CD4-positive, alpha-beta T cell treated with Interferon alpha-2 for 1 hour (primary cell): ENCODE data around the gene SCGB1A1.

Source experiments
- DNase-seq, 2 donors: peaks; one replicate each; pipeline ENCODE4 v3.0.0-alpha.2; 2020 to 2022

Gene SCGB1A1

DNA sequence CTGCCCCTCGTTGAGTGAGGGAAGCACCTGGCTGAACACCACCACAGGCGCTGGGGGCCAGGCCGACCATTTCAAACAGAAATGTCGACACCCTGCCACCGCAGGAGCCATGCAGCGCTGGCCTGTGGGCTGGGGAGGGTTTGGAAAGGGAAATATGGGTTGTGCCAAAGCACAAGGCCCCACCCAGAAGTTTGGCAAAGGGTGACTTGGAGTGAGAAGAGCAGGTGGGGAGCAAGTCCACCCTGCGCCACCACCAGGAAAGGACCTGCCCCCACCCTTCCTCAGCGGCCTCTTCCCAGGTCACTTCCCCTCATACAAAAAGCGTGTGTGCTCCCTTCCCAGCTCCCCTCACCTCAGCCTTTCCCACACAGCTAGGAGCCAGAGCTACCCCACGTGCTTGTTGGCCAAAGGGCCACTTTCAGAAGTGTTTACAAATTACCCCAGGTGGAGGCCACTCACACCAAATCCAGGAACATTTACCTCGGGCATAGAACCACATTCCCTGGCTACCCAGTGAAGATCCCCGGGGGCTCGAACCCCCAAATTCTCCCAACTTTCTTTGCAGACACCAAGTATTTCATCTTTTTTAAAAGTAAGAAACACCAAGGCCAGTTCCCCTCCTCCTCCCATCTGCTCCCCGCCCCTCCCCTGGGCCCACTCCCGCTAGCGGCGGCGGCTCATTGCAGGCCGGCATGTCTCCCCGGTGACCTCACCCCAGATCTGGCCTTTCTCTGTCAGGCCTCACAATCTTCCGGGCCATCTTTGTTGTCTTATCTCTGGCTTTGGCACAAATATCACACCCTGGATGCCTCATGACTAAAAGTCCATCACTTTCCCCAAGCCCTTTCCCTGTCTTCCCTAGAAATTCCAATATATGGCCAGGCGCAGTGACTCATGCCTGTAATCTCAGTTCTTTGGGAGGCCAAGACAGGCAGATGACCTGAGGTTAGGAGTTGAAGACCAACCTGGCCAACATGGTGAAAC, 20.5 kb upstream of the SCGB1A1 start:
- no peak for DNase-seq

DNA sequence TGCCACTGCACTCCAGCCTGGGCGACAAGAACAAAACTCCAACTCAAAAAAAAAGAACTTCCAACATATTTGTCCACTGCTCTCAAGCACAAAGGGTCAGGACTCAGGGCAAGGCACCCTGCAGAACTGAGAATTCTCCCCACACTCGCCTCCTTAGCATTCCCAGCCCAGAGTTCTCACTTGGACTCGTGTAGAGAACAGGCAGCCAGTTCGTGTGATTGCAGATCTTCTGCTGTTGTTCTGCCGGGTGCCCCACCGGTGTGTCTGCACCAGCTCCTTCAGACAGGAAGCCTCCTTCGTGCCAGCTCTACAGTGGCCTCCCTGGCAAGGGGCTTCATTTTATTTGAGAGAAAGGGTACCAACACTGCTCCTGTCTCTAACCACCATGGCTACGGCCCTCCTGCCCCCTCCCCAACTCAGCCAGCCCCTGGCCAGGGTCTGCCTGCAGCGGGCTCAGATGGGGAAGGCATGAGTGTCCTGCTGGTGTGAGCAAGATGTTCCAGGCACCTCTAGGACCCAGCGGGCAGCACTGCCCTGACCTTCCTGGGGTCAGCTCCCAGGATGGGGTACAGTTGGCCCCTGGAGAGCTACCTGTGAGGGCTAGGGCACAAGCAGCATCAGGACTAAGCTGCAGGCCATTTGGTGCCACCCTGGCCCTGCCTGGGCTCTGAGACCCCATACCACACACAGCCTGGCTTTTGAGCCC, 19.5 kb upstream of the SCGB1A1 start:
- DNase-seq = no peak

DNA sequence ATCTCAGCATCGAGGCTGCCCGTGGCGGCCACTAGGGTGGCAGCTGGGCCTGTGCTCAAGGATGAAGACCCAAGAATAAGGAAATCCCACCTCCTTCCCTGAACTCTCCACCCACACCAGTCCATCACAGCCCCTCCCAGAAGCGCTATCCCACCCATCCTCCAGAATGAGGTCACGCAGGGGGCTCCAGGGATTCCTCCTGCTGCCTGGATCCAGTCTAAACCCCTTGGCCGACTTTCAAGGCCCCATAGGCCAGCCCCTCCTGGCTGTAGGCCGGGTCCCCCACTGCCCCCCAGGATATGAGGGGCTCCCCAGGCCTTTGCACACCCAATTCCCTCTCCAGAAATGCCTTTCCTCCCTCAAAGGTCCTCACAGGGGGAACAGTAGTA, 19.0 kb upstream of the SCGB1A1 start:
- DNase-seq = no peak

DNA sequence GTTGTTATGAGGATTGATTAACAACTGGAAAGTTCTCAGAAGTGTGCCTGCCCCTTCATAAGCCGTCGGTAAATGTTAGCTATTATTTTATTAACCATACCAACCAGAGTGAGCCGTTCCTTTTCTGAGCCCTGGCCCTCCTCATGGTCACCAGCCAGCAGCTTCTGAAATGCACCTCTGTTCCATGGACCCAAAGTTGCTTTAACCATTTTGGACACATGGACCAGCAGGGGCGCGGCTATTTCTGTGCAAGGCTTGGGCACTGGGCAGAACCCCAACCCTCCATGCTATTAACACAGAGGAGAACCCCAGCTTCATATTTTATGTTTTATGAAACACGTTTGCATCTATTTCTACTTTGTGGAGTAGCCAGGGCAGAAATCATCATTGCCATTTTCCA, 18.6 kb upstream of the SCGB1A1 start:
- no peak for DNase-seq

DNA sequence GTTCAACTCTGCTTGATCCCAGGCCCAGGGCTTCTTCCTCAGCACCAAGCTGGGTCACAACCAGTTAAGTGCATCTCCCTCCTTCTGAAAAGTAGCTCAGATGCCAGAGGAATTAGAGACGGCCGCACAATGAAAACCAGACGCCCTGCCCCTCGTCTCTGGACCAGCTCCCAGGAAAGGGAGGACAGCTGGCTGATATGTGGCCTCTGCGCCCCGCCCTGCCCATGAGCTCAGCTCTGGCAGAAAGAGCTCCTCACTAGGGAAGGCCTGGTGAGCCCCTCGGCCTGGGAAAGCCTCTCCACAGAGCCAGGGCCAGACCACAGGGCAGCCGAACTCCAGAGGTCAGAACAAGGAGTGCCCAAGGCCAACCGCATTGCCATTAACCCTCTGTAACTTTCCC, 18.1 kb upstream of the SCGB1A1 start:
- no peak for DNase-seq

DNA sequence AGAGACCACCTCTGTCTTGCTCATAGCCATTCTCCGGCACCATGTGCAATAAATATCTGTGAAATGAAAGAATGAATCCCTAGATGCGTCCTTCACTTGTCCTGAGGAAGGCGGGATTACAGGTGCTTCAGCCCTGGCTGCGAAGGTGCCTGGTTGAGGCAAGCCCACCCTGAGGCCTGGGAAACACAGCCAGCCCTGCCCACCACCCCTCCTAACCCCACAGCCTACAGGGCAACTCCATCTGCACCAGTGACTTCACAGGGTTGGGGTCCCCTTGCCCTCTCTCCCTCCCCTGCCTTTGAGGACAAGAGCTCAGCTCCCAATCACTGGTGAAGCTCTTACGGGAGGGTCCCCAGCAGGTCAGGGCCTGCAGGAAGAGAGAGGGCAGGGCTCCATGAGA, 17.5 kb upstream of the SCGB1A1 start:
- no peak for DNase-seq

DNA sequence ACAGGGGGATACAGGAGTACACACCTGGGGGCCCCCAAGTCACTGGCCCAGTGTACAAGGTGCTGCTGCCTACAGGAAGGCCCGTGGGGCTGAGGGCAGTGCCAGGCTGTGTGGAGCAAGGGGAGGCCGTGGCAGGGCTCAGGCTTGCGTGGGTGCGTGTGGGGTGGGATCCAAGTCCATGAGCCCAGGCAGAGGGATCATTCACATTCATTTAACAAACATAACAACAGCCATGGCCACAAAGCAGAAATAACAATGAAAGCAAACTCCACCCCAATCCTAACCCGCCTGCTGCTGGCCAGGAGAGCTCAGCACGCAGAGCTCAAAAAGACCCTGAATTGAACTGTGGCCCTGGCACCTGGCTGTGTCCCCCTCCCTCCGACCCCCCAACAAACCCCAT, 17.0 kb upstream of the SCGB1A1 start:
- DNase-seq = no peak

DNA sequence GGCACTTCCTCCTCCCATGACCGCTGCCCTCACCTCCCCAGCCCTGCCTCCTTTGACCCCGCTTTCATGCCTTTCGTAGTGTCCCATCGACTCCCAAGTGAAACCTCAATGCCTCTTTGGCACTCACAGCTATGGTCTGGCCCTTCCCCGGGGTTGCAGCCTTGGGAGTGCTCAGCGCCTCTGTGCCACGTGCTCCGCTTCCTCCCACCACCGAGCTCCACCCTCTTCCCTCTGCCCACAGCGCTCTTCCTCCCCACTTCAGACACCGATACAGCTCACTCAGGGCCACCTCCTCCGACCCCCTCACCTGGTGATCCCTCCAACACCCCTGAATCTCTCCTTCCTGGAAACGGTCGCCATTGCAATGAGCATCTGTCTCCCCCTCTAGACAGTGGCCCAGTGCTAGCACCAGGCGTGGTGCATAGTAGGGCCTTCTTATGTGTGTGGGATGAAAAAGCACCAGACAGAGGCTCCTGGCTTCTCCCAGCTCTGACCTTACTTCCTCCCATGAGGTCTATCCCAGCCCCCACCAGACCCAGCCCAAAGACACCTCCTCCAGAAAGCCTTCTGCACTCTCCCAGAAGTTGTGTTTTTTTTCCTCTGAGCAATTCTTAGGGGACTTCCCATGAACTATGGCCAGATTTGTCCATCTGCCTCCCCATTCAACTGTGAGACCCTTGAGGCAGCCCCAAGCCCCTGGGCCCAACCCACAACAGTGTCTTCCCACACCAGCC, 16.4 kb upstream of the SCGB1A1 start:
- peak; percentile 42 to 65 for DNase-seq

DNA sequence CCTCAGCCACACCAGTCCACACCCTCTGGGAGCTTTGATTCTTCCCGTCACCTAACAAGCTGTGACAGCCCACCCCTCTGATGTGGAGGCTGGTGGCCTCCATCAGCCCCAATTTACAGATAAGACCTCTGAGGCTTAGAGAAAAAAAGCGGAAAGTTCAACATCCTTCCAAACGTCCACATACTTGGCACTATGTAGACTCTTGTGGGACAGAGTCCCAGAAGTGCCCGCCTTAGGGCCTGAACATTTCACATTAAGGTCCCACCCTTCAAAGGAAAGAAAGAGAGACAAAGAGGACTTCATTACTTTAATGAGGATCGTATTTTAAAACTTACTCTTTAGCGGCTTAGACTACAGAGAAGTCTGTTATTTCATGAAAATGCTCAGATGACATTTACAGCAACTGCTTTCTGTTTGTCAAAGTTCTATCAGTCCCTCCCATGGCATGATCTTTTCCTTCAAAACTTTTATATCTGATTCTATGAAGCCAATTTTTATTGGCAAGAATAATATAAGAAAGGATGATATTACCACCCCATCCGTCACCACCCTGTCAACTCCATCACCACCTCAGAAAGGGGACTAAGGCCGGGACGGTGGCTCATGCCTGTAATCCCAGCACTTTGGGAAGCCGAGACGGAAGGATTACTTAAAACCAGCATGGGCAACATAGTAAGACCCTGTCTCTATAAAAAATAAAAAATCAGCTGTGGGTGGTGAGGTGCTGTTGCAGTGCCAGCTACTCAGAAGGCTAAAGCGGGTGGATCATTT, 15.7 kb upstream of the SCGB1A1 start:
- DNase-seq = no peak

DNA sequence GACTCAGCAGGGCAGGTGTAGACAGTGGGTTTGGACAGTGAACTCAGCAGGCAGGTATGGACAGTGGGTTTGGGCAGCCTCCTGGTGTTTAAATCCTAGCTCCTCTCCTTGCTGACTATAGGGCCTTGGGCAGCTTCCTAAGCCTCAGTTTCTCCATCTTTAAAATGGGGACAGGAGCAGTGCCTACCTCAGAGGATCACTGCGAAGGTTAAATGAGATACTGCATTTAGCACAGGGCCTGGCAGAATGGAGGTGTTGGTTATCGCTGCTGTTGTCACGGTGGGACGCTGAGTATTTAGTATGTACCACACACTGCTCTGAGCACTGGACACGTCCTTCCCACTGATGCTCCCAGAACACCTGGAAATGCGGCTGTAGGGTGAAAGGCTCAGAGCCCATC, 14.4 kb upstream of the SCGB1A1 start:
- no peak for DNase-seq

DNA sequence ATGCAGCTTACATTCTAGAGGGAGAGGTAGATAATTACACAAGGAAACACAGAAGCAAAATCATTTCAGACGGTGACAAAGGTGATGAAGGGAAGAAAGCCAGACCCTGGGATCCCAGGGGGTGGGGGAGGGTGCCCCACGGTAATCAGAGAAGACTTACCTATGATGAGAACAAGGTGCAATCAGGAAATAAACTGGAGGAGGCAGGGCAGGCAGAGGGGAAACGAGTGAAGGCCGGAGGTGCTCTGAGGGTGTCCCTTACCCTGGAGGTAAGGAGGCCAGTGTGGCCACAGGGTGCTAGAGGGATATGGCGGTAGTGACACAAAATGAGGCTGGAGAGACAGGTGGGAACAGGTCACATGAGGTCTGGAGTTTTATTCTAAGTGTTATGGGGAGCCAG, 13.9 kb upstream of the SCGB1A1 start:
- DNase-seq = no peak

DNA sequence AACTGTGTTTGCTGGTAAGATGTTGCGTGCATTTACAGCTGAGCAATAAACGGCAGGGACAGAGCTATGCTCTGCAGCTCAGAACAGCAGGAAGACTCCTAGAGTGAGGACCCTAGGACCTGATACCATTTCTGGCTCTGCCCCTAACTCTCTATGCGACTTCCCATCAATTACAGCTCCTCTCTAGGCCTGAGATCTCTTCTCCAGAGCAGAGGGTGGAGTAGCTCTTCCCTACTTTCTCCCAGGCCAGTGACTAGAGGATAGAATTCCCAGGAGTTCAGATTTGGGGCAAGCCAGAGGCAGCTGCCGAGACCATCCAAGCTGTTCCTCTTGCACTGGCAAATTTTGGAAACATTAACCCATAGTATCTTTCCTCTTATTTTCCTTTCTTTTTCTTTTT, 12.8 kb upstream of the SCGB1A1 start:
- DNase-seq = no peak

DNA sequence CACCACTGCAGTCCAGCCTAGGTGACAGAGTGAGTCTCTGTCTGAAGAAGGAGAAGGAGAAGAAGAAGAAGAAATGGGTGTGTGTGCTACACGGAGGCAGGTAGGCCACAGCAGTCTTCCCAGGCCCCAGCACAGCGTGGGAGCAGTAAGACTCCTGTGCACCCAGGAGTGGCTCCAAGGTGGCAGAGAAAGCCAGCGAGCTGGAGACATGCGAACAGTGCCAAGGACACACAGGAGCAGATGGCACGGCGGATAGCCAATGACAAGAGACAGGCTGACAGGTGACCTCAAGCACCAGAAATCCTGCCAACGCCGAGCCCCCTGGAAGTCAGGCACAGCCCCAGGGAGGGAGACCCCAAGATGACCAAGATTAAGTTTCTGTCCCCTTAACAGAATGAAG, 9.0 kb upstream of the SCGB1A1 start:
- no peak for DNase-seq

DNA sequence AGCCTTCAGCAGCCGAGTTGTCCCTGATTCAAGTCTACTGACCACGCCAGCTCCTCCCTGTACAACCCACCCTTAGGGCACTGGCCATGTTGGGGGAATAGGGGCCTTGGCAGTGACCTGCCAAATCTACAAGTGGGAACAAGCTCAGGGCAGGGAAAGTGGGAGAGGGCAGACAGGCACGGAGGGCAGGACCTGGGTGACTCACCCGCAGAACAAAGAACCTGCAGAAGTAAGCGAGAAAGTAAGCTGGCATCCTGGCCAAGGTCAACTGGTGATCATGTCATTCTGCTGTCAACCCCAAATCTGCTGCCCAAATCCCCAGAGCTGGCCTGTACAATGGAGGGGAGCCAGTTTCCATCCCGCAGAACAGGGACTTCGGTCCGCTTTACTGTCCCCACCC, 7.9 kb upstream of the SCGB1A1 start:
- no peak for DNase-seq

DNA sequence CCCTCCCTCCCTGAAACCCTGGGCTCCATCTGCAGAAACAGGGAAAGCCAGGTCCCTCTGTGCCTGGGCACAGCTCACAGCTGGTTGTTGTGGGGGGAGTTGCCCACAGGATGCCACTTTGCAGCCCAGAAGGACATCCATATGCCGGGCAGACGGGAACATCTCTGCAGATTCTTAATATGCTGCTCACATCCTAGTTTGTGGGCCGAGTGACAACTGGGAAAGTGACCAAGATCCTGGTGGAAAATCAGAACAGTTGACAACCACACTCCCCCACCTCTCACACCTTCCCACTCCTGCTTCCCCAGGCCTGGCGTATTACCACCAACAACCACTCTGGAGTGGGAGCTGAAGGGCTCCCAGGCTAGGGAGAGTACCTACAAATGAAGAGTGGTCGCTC, 7.3 kb upstream of the SCGB1A1 start:
- DNase-seq = no peak

DNA sequence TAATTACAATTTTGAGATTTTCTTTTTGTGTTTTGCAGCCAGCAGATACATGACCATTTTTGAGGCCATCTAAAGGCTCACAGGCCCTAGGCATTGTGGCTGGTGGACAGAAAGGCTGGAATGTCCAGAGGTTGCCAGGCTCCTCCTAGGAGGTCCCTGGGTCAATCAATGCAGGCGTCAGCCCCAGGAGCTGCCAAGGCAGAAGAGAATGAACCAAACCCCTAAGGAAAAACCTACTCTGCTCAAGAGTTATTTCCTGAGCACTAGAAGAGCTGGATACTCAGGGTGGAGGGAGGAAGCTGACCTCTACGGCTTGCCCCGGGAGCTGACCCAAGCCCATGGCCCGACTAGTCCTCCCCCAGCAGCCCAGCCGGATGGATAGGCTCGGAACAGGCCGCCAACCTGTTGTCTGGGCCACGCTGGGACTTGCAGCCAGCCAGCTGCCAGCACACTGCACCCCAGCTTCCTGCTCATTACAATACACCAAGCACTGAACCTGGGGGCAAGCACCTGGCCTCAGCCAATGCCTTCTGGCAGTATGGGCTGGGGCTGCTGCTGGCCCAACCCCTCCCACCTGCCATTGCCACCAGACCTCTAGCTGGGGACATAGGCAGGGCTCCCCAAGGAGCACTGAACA, 5.7 kb upstream of the SCGB1A1 start:
- DNase-seq = no peak

DNA sequence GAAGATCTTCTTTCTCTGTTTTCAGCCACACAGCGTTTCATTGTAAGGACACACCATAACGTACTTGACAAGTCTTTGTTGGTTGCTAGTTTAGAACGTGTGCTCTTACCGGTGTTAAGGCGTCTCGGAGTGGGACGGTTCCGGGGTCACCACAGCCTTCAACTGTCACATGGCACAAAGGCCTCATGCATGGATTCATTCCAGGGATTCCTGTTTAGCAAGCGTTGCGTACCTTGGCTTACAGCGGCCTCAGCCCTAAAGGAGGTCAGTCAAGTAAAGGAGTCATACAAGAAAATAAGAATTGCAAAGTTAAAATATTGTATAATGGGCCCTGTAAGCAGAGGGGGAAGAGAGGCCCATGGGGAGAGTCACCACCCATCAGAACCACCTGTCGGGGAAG, 2.2 kb upstream of the SCGB1A1 start:
- DNase-seq = no peak

DNA sequence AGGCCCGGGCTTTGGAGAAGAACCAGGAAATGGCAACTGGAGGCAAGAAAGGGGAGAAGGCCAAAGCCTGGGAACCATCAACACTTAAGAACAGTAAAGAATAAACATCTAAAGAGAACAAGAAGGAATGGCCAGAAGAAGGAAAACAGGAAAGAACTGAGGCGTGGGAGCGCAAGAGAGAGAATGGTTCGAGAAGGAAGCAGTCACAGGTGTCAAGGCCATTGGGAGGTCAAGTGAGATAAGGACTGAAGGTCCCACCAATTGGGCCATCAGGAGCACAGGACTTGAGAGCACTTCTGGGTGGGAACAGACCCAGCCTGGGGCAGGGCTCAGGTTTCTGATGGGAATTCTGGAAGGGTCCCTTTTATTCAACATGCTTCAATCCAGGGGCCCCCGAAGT, 697 bp upstream of the SCGB1A1 start:
- no peak for DNase-seq

DNA sequence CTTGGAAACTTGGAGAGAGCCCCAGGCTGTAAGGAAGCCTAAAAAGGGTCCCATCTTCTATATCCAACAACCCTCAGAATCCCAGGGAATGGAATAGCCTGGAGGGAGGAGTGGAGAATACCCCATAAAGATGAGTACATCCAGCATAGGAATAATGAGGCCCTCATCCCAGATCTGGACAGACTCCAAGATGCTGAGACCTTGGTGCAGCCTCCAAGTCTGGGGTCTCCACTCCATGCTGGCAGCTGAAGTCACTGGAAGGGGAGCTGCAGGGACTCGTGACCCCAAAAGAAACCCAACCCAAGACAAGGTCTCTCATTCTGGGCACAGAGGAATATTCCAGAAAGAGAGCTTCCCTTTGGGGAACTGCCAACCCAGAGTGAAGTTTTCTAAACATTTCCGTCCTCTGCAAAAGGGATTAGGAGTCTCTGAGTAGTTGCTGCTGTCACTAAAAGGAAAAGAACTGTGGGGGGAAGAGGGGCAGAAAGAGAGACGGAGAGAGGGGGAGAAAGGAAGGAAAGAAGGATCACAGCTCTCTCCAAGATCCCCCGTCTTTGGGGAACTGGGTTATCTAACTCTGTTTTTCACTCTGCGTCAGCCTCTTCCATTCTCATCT, 589 bp downstream of the SCGB1A1 start:
- no peak for DNase-seq

DNA sequence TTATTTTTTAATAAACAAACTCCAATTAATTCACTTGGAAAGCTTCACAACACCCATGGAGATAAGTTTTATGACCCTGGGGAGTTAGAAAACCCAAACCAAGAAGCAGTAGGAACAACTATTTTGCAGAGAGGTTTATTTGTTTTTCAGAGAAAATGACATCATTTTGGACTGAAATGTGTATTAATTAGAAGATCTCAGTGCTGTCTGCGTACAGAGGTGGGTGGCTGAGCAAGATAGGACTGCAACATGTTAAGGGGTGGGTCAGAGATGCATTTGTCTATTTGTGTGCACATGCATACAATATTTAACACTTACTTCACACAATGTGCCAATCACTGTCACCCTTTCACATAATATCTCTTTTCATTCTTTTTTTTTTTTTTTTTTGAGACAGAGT, 1.1 kb downstream of the SCGB1A1 start:
- no peak for DNase-seq

DNA sequence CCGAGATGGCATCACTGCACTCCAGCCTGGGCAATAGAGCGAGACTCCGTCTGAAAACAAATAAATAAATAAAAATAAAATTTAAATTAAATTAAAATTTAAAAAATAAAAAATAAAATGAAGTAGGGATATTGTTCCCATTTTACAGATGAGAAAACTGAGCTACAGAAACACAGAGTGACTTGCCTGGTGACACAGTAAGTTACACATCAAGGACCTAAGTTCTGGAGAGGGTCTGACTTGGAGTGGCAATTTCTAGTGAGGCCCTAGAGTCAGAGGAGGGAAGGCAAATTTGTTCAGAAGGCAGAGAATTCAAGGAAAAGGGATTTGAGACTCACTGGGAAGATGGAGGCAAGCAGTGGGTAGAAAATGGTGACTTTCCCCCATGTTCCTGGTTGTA, 2.0 kb downstream of the SCGB1A1 start:
- no peak for DNase-seq

DNA sequence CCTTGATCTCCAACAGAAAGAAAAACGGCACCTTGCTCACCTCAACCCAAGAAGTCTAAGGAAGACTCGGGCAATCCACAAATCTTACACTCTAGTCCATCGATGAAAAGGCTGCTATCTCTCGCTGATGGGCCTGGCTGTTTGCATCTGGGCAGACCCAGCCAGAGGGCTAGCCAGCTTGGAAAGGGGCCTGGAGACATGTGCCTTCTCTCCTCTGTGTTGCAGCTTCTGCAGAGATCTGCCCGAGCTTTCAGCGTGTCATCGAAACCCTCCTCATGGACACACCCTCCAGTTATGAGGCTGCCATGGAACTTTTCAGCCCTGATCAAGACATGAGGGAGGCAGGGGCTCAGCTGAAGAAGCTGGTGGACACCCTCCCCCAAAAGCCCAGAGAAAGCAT, 3.2 kb downstream of the SCGB1A1 start:
- no peak for DNase-seq
